Ovary (tissue), 3 donors: ENCODE results near the gene BBOF1.

ENCODE experiments used
- POLR2A ChIP-seq: fragments of 450-650 bp; IDR thresholded peaks from one replicate; pipeline ENCODE4 v1.6.1; 2017; ENCODE audit warnings: antibody characterized with exemption, mild to moderate bottlenecking, moderate library complexity
- TF ChIP-seq, protein P1 (sequence below), 3 donors: fragments of 450-650 bp in 2 of 3; fragments of 200-600 bp in 1 of 3; IDR thresholded peaks; one replicate each; pipeline versions ENCODE4 v1.5.1 to v1.8.0; 2016 to 2022; ENCODE audit warnings: antibody characterized with exemption in 3 of 3, mild to moderate bottlenecking in 1 of 3
- donor health status: DM: no; HTN: no; CAD: no.

DNA sequence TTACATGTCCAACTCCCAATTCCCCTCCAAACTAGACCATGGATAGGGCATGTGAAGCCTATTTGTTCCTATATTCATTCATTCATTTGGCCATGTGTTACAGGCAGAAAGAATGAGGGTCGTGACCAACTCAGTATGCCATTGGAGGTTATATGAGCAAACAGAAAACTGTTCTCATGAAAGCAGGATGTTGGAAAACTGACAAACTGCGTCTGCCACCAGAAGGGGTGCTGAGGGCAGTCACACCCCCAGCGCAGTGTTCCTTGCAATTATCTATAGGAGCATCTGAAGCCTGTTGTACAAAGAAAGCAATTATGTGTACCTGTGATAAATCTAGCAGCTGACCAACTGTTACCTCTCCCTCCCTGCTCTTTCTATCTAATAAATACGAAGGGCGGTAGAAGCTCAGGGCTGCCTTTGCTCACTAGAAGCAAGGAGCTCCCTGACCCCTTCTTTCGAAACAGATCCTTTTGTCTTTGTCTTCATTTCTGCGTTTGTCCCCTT is 21.2 kb upstream of the BBOF1 start:
- TF ChIP-seq, protein P1, sequence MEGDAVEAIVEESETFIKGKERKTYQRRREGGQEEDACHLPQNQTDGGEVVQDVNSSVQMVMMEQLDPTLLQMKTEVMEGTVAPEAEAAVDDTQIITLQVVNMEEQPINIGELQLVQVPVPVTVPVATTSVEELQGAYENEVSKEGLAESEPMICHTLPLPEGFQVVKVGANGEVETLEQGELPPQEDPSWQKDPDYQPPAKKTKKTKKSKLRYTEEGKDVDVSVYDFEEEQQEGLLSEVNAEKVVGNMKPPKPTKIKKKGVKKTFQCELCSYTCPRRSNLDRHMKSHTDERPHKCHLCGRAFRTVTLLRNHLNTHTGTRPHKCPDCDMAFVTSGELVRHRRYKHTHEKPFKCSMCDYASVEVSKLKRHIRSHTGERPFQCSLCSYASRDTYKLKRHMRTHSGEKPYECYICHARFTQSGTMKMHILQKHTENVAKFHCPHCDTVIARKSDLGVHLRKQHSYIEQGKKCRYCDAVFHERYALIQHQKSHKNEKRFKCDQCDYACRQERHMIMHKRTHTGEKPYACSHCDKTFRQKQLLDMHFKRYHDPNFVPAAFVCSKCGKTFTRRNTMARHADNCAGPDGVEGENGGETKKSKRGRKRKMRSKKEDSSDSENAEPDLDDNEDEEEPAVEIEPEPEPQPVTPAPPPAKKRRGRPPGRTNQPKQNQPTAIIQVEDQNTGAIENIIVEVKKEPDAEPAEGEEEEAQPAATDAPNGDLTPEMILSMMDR (IDR thresholded peaks at IDR 0.05): no peak
- TF ChIP-seq POLR2A: no peak
